ENCODE results near the gene MAN2B2.

The MAN2B2 gene

GRCh38 chr4:6546681-6547447 lies 28.1 kb upstream of the MAN2B2 start:
- peak; percentile 74 to 83 for DNase-seq

GRCh38 chr4:6548201-6548881 lies 26.6 kb upstream of the MAN2B2 start:
- peak; percentile 62 to 63 for DNase-seq

GRCh38 chr4:6548882-6549230 lies 26.1 kb upstream of the MAN2B2 start:
- DNase-seq = no peak

GRCh38 chr4:6549445-6549844 lies 25.5 kb upstream of the MAN2B2 start:
- DNase-seq = no peak

- no peak for DNase-seq
Measured at GRCh38 chr4:6549890-6550620, 24.9 kb upstream of the MAN2B2 start.

GRCh38 chr4:6550821-6551220 lies 24.2 kb upstream of the MAN2B2 start:
- DNase-seq = no peak

- DNase-seq = no peak
Measured at GRCh38 chr4:6551660-6552059, 23.3 kb upstream of the MAN2B2 start.

- DNase-seq = no peak
Measured at GRCh38 chr4:6555519-6555918, 19.5 kb upstream of the MAN2B2 start.

- DNase-seq = no peak
Measured at GRCh38 chr4:6556263-6556662, 18.7 kb upstream of the MAN2B2 start.

GRCh38 chr4:6557185-6557584 lies 17.8 kb upstream of the MAN2B2 start:
- no peak for DNase-seq

- no peak for DNase-seq
Measured at GRCh38 chr4:6557856-6558255, 17.1 kb upstream of the MAN2B2 start.

GRCh38 chr4:6560416-6561172 lies 14.4 kb upstream of the MAN2B2 start:
- DNase-seq = no peak

- DNase-seq = peak in 1 of 2 experiments; percentile 10
Measured at GRCh38 chr4:6561173-6561516, 13.8 kb upstream of the MAN2B2 start.

GRCh38 chr4:6561706-6562371 lies 13.2 kb upstream of the MAN2B2 start:
- DNase-seq = no peak

- DNase-seq = no peak
Measured at GRCh38 chr4:6562931-6563901, 11.8 kb upstream of the MAN2B2 start.

GRCh38 chr4:6563935-6564645 lies 10.9 kb upstream of the MAN2B2 start:
- DNase-seq = no peak

GRCh38 chr4:6565691-6566390 lies 9.1 kb upstream of the MAN2B2 start:
- DNase-seq = no peak

GRCh38 chr4:6566391-6567190 lies 8.4 kb upstream of the MAN2B2 start:
- DNase-seq = no peak

- no peak for DNase-seq
Measured at GRCh38 chr4:6567218-6567617, 7.8 kb upstream of the MAN2B2 start.
